Eye (tissue), 1 donor: ENCODE results near the gene ARL3.
"Not testable (repeated sequence)": the region's sequence is repeated elsewhere in the genome, so short reads cannot be mapped to it uniquely, and the experiment has no call there.

Experiments used
- DNase-seq: peaks from one replicate; pipeline ENCODE4 v3.0.0-alpha.2; 2015

Gene ARL3

GRCh38 chr10:102670065-102670670, 44.0 kb downstream of the ARL3 start:
- peak; percentile 61 for DNase-seq

- peak; percentile 43 for DNase-seq
Measured at GRCh38 chr10:102669206-102670064, 44.8 kb downstream of the ARL3 start.

GRCh38 chr10:102668326-102669107, 45.7 kb downstream of the ARL3 start:
- DNase-seq, result no peak

GRCh38 chr10:102667411-102667810, 46.8 kb downstream of the ARL3 start:
- not testable (repeated sequence) for DNase-seq

GRCh38 chr10:102665904-102666509, 48.2 kb downstream of the ARL3 start:
- no peak for DNase-seq

- peak; percentile 31 for DNase-seq
Measured at GRCh38 chr10:102661658-102662028, 52.6 kb downstream of the ARL3 start.

GRCh38 chr10:102660888-102661657, 53.1 kb downstream of the ARL3 start:
- peak; percentile 79 for DNase-seq

GRCh38 chr10:102658802-102659201, 55.4 kb downstream of the ARL3 start:
- no peak for DNase-seq

GRCh38 chr10:102657984-102658724, 56.0 kb downstream of the ARL3 start:
- no peak for DNase-seq

GRCh38 chr10:102657451-102657850, 56.7 kb downstream of the ARL3 start:
- DNase-seq, result no peak

- DNase-seq, result no peak
Measured at GRCh38 chr10:102656791-102657371, 57.3 kb downstream of the ARL3 start.

- DNase-seq, result no peak
Measured at GRCh38 chr10:102656026-102656425, 58.2 kb downstream of the ARL3 start.

- no peak for DNase-seq
Measured at GRCh38 chr10:102654969-102655368, 59.2 kb downstream of the ARL3 start.

GRCh38 chr10:102654566-102654965, 59.6 kb downstream of the ARL3 start:
- no peak for DNase-seq

GRCh38 chr10:102653060-102653459, 61.1 kb downstream of the ARL3 start:
- no peak for DNase-seq

- no peak for DNase-seq
Measured at GRCh38 chr10:102652170-102652916, 61.9 kb downstream of the ARL3 start.

- no peak for DNase-seq
Measured at GRCh38 chr10:102651455-102652169, 62.6 kb downstream of the ARL3 start.

GRCh38 chr10:102650655-102651454, 63.3 kb downstream of the ARL3 start:
- no peak for DNase-seq
